GM12878 (cell line): ENCODE data around the gene PISD. TPM values are rescaled to one million over a fixed set of nuclear protein-coding genes. Genes with fewer than 3 reads are reported as not detected.

ENCODE experiments used
- ATAC-seq: fragments of 200-7000 bp; cut with Tn5 transposase; 3 replicates; pipeline ENCODE4 v1.9.1; 2020; ENCODE audit warnings: mild to moderate bottlenecking, moderate library complexity
- BruUV-seq: library from RNA; stranded (reverse); fragments of 400-500 nt; replicated peaks from 2 replicates; lab custom pipeline; 2021; lab: Mats Ljungman, UMichigan
- CTCF ChIA-PET: fragments of 300-600 bp; sonication (Branson Sonifier 250); formaldehyde crosslinking; extraction: SDS; loops from one replicate; lab custom pipeline; 2021; ENCODE audit warnings: inconsistent platforms; lab: Yijun Ruan, JAX
- POLR2A ChIA-PET: fragments of 350-600 bp; formaldehyde crosslinking; extraction: SDS; loops from one replicate; lab custom pipeline; 2021; ENCODE audit warnings: inconsistent platforms; lab: Charles Lee
- RAD21 ChIA-PET: fragments of 300-600 bp; sonication (Branson Sonifier 250); formaldehyde crosslinking; loops from one replicate; lab custom pipeline; 2023; ENCODE audit warnings: antibody characterized with exemption; ENCODE audit not compliant: unreplicated experiment; lab: Charles Lee
- SMC1A ChIA-PET: fragments of 300-600 bp; sonication (Branson Sonifier 250); formaldehyde crosslinking; loops from one replicate; lab custom pipeline; 2023; ENCODE audit not compliant: unreplicated experiment, uncharacterized antibody; lab: Charles Lee
- DNase-seq: peaks from one replicate; pipeline ENCODE4 v3.0.0-alpha.2; 2011; ENCODE audit warnings: low read depth, low spot score
- FAIRE-seq: peaks from 3 replicates; lab custom pipeline; 2011; peaks lifted over from hg19 to GRCh38; lab: Jason Lieb, UNC
- H2AFZ ChIP-seq: 2 replicates; pipeline ENCODE4 v1.6.0; 2011; ENCODE audit warnings: low read depth, low read length, control low read depth; ENCODE audit not compliant: control insufficient read depth
- H3K27ac ChIP-seq: 2 replicates; pipeline ENCODE4 v1.5.1; 2011; ENCODE audit warnings: control low read depth; ENCODE audit not compliant: control insufficient read depth, insufficient read depth
- H3K27me3 ChIP-seq, 2 experiments: replicated peaks in 1 of 2; 2 replicates each; pipeline versions ENCODE4 v1.6.0 to v1.6.1; 2011; ENCODE audit warnings: low read length in 1 of 2; ENCODE audit not compliant: control insufficient read depth in 2 of 2, insufficient read depth in 2 of 2
- H3K36me3 ChIP-seq, 2 experiments: 2 replicates each; pipeline ENCODE4 v1.5.1; 2011; ENCODE audit warnings: low read length in 1 of 2; ENCODE audit not compliant: control insufficient read depth in 2 of 2, insufficient read depth in 2 of 2
- H3K4me1 ChIP-seq: 2 replicates; pipeline ENCODE4 v1.6.1; 2011; ENCODE audit warnings: mild to moderate bottlenecking, low read length, moderate library complexity, mixed read lengths; ENCODE audit not compliant: control insufficient read depth, insufficient read depth
- H3K4me2 ChIP-seq: 2 replicates; pipeline ENCODE4 v1.6.0; 2011; ENCODE audit warnings: control low read depth; ENCODE audit not compliant: control insufficient read depth, insufficient read depth
- H3K4me3 ChIP-seq: fragments of 200-600 bp; sonication (generic); 2 replicates; pipeline ENCODE4 v1.5.1; 2016
- H3K79me2 ChIP-seq: 2 replicates; pipeline ENCODE4 v1.6.0; 2011; ENCODE audit warnings: low read length; ENCODE audit not compliant: control insufficient read depth, insufficient read depth
- H3K9ac ChIP-seq: 2 replicates; pipeline ENCODE4 v1.8.0; 2011; ENCODE audit warnings: low read length, control low read depth, mixed read lengths; ENCODE audit not compliant: control insufficient read depth, insufficient read depth
- H3K9me3 ChIP-seq: replicated peaks from 3 replicates; pipeline ENCODE4 v1.5.1; 2011; ENCODE audit warnings: mild to moderate bottlenecking, low read length; ENCODE audit not compliant: control insufficient read depth, insufficient read depth
- H4K20me1 ChIP-seq: 2 replicates; pipeline ENCODE4 v1.6.0; 2011; ENCODE audit not compliant: control insufficient read depth, insufficient read depth
- ELK1 ChIP-seq: IDR thresholded peaks from 2 replicates; pipeline ENCODE4 v1.6.1; 2012; ENCODE audit warnings: low read depth, low read length, improper control_type of control experiment
- whole genome bisulfite sequencing: methylation state at CpG from one replicate; pipeline ENCODE4 v1.1.6; 2016; ENCODE audit warnings: low lambda C conversion rate; ENCODE audit not compliant: insufficient replicate concordance, insufficient coverage; ENCODE audit errors: missing lambda C conversion rate; 5-methylcytosine and 5-hydroxymethylcytosine counted together
- in situ Hi-C: fragments of 300-500 bp; cut with MboI; formaldehyde crosslinking; loops from 9 replicates; pipeline ENCODE4 v1.14.3; 2018; ENCODE audit warnings: mixed read lengths
- intact Hi-C: fragments of 100-400 bp; cut with micrococcal nuclease; formaldehyde crosslinking; loops from one replicate; pipeline ENCODE4 v1.14.2; 2022; ENCODE audit not compliant: unreplicated experiment
- polyA plus RNA-seq, 11 experiments: library from polyadenylated mRNA; depleted of rRNA in 4 of 11; unstranded in 6 of 11; stranded (reverse) in 5 of 11; fragments of >200 nt; fragmentation: Nextera tagmentation in 4 of 11; fragmentation: Illumina TruSeq in 1 of 11; extraction: Ambion mirVana in 4 of 11; extraction: Trizol in 1 of 11; gene quantifications; 1 replicate in 1 of 11; 2 replicates in 10 of 11; pipeline versions ENCODE4 v1.2.1 to v1.2.3, GENCODE V29; 2011 to 2016; ENCODE audit warnings: inconsistent platforms in 2 of 11, missing spikeins in 2 of 11, low read depth in 1 of 11
- total RNA-seq, 4 experiments: library from RNA; depleted of rRNA in 3 of 4; stranded (reverse); fragments of >200 nt in 3 of 4; fragmentation: Illumina TruSeq in 1 of 4; extraction: Trizol in 1 of 4; gene quantifications; 2 replicates each; pipeline versions ENCODE4 v1.2.1 to v1.2.3, GENCODE V29; 2013 to 2021
- TF ChIP-seq, protein P1 (sequence below): fragments of 450-650 bp; IDR thresholded peaks from 2 replicates; pipeline ENCODE4 v1.6.1; 2017; ENCODE audit warnings: mild to moderate bottlenecking, moderate library complexity

PISD gene
- total and polyA plus RNA-seq, 10 of the 15 experiments (the other 5 are each of a cell fraction or from before 2014, with no cell fraction given), result 25.8 to 62.7 (median 45.8) TPM

DNA sequence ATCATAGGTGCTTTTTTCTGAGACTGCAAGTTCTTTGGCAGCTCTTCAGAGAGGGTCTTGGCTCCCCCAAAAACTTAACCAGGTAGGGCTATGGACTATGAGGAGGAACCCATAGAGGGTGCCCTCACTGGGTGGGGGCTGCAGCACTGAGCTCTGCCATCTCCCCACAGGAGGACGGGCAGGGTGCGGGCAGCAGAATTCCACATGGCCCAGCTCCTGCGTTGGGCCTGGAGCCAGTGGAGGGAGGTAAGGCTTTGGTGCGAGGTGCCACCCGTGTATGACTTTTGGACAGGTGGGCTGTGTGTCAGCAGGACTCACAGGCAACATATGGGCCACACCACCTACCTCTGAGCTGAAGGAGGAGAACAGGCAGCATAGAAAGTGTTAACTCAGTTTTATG is 58.4 kb downstream of the PISD start:
- no peaks in the 10 kb centered on the region for H3K9me3 ChIP-seq
- CTCF ChIA-PET, result no interaction called here
- in situ Hi-C loops (no loop called here), intact Hi-C loops (no loop called here)
- DNase-seq, result no peak
- H2AFZ ChIP-seq, result no peak overlapping the region
- RAD21 ChIA-PET, result interaction anchor here (0.9 kb wide), 1 partner anchor 22 kb away, joined by 4 read pairs; no protein-coding TSS in a partner anchor
- no peak overlapping the region for H3K4me2 ChIP-seq
- FAIRE-seq, result no peak
- no peaks in the 10 kb centered on the region for H3K27me3 ChIP-seq
- no peak overlapping the region for H3K27ac ChIP-seq
- no peak for TF ChIP-seq ELK1
- TF ChIP-seq, protein P1, sequence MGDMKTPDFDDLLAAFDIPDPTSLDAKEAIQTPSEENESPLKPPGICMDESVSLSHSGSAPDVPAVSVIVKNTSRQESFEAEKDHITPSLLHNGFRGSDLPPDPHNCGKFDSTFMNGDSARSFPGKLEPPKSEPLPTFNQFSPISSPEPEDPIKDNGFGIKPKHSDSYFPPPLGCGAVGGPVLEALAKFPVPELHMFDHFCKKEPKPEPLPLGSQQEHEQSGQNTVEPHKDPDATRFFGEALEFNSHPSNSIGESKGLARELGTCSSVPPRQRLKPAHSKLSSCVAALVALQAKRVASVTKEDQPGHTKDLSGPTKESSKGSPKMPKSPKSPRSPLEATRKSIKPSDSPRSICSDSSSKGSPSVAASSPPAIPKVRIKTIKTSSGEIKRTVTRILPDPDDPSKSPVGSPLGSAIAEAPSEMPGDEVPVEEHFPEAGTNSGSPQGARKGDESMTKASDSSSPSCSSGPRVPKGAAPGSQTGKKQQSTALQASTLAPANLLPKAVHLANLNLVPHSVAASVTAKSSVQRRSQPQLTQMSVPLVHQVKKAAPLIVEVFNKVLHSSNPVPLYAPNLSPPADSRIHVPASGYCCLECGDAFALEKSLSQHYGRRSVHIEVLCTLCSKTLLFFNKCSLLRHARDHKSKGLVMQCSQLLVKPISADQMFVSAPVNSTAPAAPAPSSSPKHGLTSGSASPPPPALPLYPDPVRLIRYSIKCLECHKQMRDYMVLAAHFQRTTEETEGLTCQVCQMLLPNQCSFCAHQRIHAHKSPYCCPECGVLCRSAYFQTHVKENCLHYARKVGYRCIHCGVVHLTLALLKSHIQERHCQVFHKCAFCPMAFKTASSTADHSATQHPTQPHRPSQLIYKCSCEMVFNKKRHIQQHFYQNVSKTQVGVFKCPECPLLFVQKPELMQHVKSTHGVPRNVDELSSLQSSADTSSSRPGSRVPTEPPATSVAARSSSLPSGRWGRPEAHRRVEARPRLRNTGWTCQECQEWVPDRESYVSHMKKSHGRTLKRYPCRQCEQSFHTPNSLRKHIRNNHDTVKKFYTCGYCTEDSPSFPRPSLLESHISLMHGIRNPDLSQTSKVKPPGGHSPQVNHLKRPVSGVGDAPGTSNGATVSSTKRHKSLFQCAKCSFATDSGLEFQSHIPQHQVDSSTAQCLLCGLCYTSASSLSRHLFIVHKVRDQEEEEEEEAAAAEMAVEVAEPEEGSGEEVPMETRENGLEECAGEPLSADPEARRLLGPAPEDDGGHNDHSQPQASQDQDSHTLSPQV, result no peak
- POLR2A ChIA-PET, result interaction anchor here (1.2 kb wide), 1 partner anchor 31 kb away, joined by 3 read pairs; no protein-coding TSS in a partner anchor
- H3K4me3 ChIP-seq, result no peak overlapping the region
- H4K20me1 ChIP-seq, result no peaks in the 10 kb centered on the region
- no TSS peak for BruUV-seq
- ATAC-seq, result no peak
- no peaks in the 10 kb centered on the region for H3K4me1 ChIP-seq
- H3K9ac ChIP-seq, result no peak overlapping the region
- no peaks in the 10 kb centered on the region for H3K79me2 ChIP-seq
- WGBS, result 93% methylated on average over 5 of the region's 5 CpGs
- SMC1A ChIA-PET, result no interaction called here
- peaks cover 17 to 31% of the 10 kb centered on the region in 2 experiments for H3K36me3 ChIP-seq
